Liver (tissue), 9 donors: ENCODE results near the gene MRGPRX4. TPM values are rescaled to one million over a fixed set of nuclear protein-coding genes. Genes with fewer than 3 reads are reported as not detected.
A peak's percentile ranks its signal among the peaks of the same experiment; 100 is the strongest.

Experiments used
- DNase-seq: peaks from one replicate; pipeline ENCODE4 v3.0.0-alpha.2; 2017; ENCODE audit warnings: low spot score
- H3K27ac ChIP-seq, 2 donors: one replicate each; pipeline ENCODE4 v1.7.0; 2013; ENCODE audit warnings: inconsistent platforms in 2 of 2, low read length in 2 of 2, control low read depth in 1 of 2, low read depth in 1 of 2, mild to moderate bottlenecking in 1 of 2
- H3K27me3 ChIP-seq, 4 donors: one replicate each; pipeline versions ENCODE4 v1.6.1 to v1.7.0; 2013; ENCODE audit warnings: low read length in 3 of 4, inconsistent platforms in 1 of 4, mild to moderate bottlenecking in 1 of 4, moderate library complexity in 1 of 4; ENCODE audit not compliant: control insufficient read depth in 4 of 4, insufficient read depth in 4 of 4
- H3K36me3 ChIP-seq, 4 donors: one replicate each; pipeline versions ENCODE4 v1.6.1 to v1.7.0; 2013; ENCODE audit warnings: low read length in 3 of 4, mild to moderate bottlenecking in 3 of 4, low read depth in 1 of 4, moderate library complexity in 1 of 4; ENCODE audit not compliant: control insufficient read depth in 4 of 4, insufficient read depth in 3 of 4
- H3K4me1 ChIP-seq, 4 donors: one replicate each; pipeline versions ENCODE4 v1.6.1 to v1.7.0; 2013; ENCODE audit warnings: low read length in 3 of 4, mild to moderate bottlenecking in 3 of 4, moderate library complexity in 1 of 4; ENCODE audit not compliant: control insufficient read depth in 4 of 4, insufficient read depth in 4 of 4
- H3K4me3 ChIP-seq, 3 donors: one replicate each; pipeline versions ENCODE4 v1.6.1 to v1.7.0; 2013; ENCODE audit warnings: low read length in 3 of 3, control low read depth in 1 of 3, low read depth in 1 of 3, mild to moderate bottlenecking in 1 of 3
- H3K9ac ChIP-seq, 2 donors: one replicate each; pipeline ENCODE4 v1.7.0; 2013; ENCODE audit warnings: low read length in 2 of 2, mild to moderate bottlenecking in 2 of 2, moderate library complexity in 2 of 2, control low read depth in 1 of 2, low read depth in 1 of 2
- H3K9me3 ChIP-seq, 4 donors: one replicate each; pipeline versions ENCODE4 v1.6.1 to v1.7.0; 2013; ENCODE audit warnings: low read length in 3 of 4; ENCODE audit not compliant: control insufficient read depth in 4 of 4
- ATF3 ChIP-seq: IDR thresholded peaks from 2 replicates; pipeline ENCODE4 v1.6.1; 2016; ENCODE audit warnings: antibody characterized with exemption
- EGR1 ChIP-seq, 2 donors: IDR thresholded peaks; 2 replicates each; pipeline ENCODE4 v1.6.1; 2016 to 2018; ENCODE audit warnings: antibody characterized with exemption in 2 of 2, low read depth in 2 of 2
- FOXA1 ChIP-seq: IDR thresholded peaks from 2 replicates; pipeline ENCODE4 v1.6.1; 2016; ENCODE audit warnings: antibody characterized with exemption
- FOXA2 ChIP-seq: IDR thresholded peaks from 2 replicates; pipeline ENCODE4 v1.6.1; 2016; ENCODE audit warnings: antibody characterized with exemption
- GABPA ChIP-seq, 2 donors: IDR thresholded peaks in 1 of 2; conservative IDR thresholded peaks in 1 of 2; 2 replicates each; pipeline ENCODE4 v1.6.1; 2016; ENCODE audit warnings: antibody characterized with exemption in 2 of 2, mild to moderate bottlenecking in 1 of 2, moderate library complexity in 1 of 2
- HNF4A ChIP-seq, 2 donors: conservative IDR thresholded peaks; 2 replicates each; pipeline ENCODE4 v1.6.1; 2016; ENCODE audit warnings: antibody characterized with exemption in 2 of 2, mild to moderate bottlenecking in 2 of 2
- HNF4G ChIP-seq: IDR thresholded peaks from 2 replicates; pipeline ENCODE4 v1.6.1; 2016; ENCODE audit warnings: antibody characterized with exemption
- JUND ChIP-seq, 2 donors: IDR thresholded peaks; 2 replicates each; pipeline ENCODE4 v1.6.1; 2016; ENCODE audit warnings: antibody characterized with exemption in 2 of 2
- MAX ChIP-seq: IDR thresholded peaks from 2 replicates; pipeline ENCODE4 v1.6.1; 2016; ENCODE audit warnings: antibody characterized with exemption
- NR2F2 ChIP-seq: IDR thresholded peaks from 2 replicates; pipeline ENCODE4 v1.6.1; 2016; ENCODE audit warnings: antibody characterized with exemption
- RAD21 ChIP-seq, 2 donors: IDR thresholded peaks; 2 replicates each; pipeline ENCODE4 v1.6.1; 2016; ENCODE audit warnings: antibody characterized with exemption in 2 of 2, mild to moderate bottlenecking in 2 of 2
- RXRA ChIP-seq, 2 donors: IDR thresholded peaks; 2 replicates each; pipeline ENCODE4 v1.6.1; 2017 to 2018; ENCODE audit warnings: antibody characterized with exemption in 2 of 2, mild to moderate bottlenecking in 1 of 2
- SP1 ChIP-seq: IDR thresholded peaks from 2 replicates; pipeline ENCODE4 v1.6.1; 2018; ENCODE audit warnings: antibody characterized with exemption, mild to moderate bottlenecking
- TAF1 ChIP-seq: conservative IDR thresholded peaks from 2 replicates; pipeline ENCODE4 v1.6.1; 2016; ENCODE audit warnings: antibody characterized with exemption, mild to moderate bottlenecking
- YY1 ChIP-seq: IDR thresholded peaks from 2 replicates; pipeline ENCODE4 v1.6.1; 2016; ENCODE audit warnings: antibody characterized with exemption, mild to moderate bottlenecking
- WGBS: extraction: QIAGEN DNeasy Blood & Tissue Kit; methylation state at CpG from one replicate; pipeline ENCODE4 v1.1.7; 2013; 5-methylcytosine and 5-hydroxymethylcytosine counted together
- polyA plus RNA-seq, 2 donors: library from polyadenylated mRNA; stranded (reverse) in 1 of 2; unstranded in 1 of 2; fragments of 200-250 nt in 1 of 2; fragments of >200 nt in 1 of 2; fragmentation: Nextera tagmentation in 1 of 2; extraction: Ambion mirVana in 1 of 2; gene quantifications; one replicate each; pipeline versions ENCODE4 v1.2.1 to v1.2.3, GENCODE V29; 2013 to 2015
- total RNA-seq, 2 donors: library from RNA; depleted of rRNA; stranded (reverse); fragments of >200 nt; gene quantifications; one replicate each; pipeline ENCODE4 v1.2.3, GENCODE V29; 2014
- TF ChIP-seq, protein P1 (sequence below): IDR thresholded peaks from 2 replicates; pipeline ENCODE4 v1.6.1; 2016; ENCODE audit warnings: antibody characterized with exemption
- TF ChIP-seq, protein P2 (sequence below): fragments of 150-350 bp; IDR thresholded peaks from 2 replicates; pipeline ENCODE4 v1.5.1; 2017; ENCODE audit warnings: improper control_type of control experiment, low read depth, low read length; ENCODE audit not compliant: missing input control
- TF ChIP-seq, protein P3 (sequence below): IDR thresholded peaks from 2 replicates; pipeline ENCODE4 v1.6.1; 2016; ENCODE audit warnings: antibody characterized with exemption, mild to moderate bottlenecking
- donor health status: healthy.
- donor health status: healthy.
- donor health status: healthy.
- donor health status: healthy.
- donor health status: healthy.

Gene MRGPRX4
- total and polyA plus RNA-seq, 4 donors, result not detected

DNA sequence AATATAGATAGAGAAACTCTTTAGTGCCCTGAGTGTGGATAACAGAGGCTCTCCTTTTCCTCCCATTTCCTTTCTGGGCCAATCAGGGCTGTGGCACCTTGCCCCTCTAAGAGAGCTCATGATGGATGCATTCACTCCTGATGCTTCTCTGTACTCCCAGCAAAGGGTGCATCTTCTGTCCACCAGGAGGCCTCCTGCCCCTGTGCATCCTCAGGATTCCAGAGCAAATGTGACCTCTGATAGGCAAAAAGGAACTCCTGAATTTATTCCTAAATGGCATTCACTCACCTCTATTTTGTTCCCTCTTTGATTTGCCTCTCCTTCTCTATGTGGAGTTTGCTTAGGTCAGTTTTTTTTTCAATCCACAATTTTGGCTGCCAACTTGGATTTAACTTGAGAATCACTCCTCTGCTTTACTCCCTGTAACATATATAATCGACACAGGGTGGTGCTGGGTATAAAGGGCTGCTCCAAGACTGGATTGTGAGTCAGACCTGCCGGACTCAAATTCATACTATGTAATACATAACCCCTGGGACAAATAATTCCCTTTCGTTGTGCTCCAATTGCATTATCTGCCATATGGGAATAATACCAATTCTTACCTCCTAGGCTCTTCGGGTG is 1.1 kb upstream of the MRGPRX4 start:
- no peaks in the 10 kb centered on the region for H3K27me3 ChIP-seq
- WGBS, result 76% methylated on average over 4 of the region's 4 CpGs
- H3K36me3 ChIP-seq, result no peaks in the 10 kb centered on the region
- no peaks in the 10 kb centered on the region for H3K9me3 ChIP-seq
- peak; percentile 38 for DNase-seq
- no peak overlapping the region for H3K9ac ChIP-seq
- no peaks in the 10 kb centered on the region for H3K4me1 ChIP-seq
- TF ChIP-seq YY1, result no peak
- TF ChIP-seq, protein P1, sequence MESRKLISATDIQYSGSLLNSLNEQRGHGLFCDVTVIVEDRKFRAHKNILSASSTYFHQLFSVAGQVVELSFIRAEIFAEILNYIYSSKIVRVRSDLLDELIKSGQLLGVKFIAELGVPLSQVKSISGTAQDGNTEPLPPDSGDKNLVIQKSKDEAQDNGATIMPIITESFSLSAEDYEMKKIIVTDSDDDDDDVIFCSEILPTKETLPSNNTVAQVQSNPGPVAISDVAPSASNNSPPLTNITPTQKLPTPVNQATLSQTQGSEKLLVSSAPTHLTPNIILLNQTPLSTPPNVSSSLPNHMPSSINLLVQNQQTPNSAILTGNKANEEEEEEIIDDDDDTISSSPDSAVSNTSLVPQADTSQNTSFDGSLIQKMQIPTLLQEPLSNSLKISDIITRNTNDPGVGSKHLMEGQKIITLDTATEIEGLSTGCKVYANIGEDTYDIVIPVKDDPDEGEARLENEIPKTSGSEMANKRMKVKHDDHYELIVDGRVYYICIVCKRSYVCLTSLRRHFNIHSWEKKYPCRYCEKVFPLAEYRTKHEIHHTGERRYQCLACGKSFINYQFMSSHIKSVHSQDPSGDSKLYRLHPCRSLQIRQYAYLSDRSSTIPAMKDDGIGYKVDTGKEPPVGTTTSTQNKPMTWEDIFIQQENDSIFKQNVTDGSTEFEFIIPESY, result no peak
- TF ChIP-seq GABPA (IDR thresholded peaks at IDR 0.05 in 1 of 2, conservative IDR thresholded peaks at IDR 0.05 in 1 of 2), result no peak
- peak in 1 of 2 donors; percentile 36 for TF ChIP-seq RXRA (IDR thresholded peaks at IDR 0.05)
- TF ChIP-seq ATF3, result no peak
- TF ChIP-seq NR2F2, result no peak
- TF ChIP-seq FOXA1, result no peak
- TF ChIP-seq TAF1, result no peak
- TF ChIP-seq EGR1 (IDR thresholded peaks at IDR 0.05; ENCODE audit: low read depth in 2 of 2), result no peak
- peak; percentile 14 to 30 for TF ChIP-seq HNF4A (conservative IDR thresholded peaks at IDR 0.05)
- peak; percentile 96 to 98 for TF ChIP-seq RAD21 (IDR thresholded peaks at IDR 0.05)
- no peak for TF ChIP-seq SP1
- TF ChIP-seq FOXA2, result no peak
- TF ChIP-seq, protein P2, sequence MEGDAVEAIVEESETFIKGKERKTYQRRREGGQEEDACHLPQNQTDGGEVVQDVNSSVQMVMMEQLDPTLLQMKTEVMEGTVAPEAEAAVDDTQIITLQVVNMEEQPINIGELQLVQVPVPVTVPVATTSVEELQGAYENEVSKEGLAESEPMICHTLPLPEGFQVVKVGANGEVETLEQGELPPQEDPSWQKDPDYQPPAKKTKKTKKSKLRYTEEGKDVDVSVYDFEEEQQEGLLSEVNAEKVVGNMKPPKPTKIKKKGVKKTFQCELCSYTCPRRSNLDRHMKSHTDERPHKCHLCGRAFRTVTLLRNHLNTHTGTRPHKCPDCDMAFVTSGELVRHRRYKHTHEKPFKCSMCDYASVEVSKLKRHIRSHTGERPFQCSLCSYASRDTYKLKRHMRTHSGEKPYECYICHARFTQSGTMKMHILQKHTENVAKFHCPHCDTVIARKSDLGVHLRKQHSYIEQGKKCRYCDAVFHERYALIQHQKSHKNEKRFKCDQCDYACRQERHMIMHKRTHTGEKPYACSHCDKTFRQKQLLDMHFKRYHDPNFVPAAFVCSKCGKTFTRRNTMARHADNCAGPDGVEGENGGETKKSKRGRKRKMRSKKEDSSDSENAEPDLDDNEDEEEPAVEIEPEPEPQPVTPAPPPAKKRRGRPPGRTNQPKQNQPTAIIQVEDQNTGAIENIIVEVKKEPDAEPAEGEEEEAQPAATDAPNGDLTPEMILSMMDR, result peak; percentile 75
- H3K27ac ChIP-seq, result no peak overlapping the region
- no peak overlapping the region for H3K4me3 ChIP-seq

- H3K9me3 ChIP-seq, result no peaks in the 10 kb centered on the region
- H3K27ac ChIP-seq, result no peak overlapping the region
- H3K4me3 ChIP-seq, result no peak overlapping the region
- H3K27me3 ChIP-seq, result no peaks in the 10 kb centered on the region
- no peaks in the 10 kb centered on the region for H3K36me3 ChIP-seq
- DNase-seq, result no peak
- WGBS, result 87% methylated on average over 28 of the region's 28 CpGs
- no peak overlapping the region for H3K9ac ChIP-seq
- no peaks in the 10 kb centered on the region for H3K4me1 ChIP-seq
- TF ChIP-seq HNF4G (no peak), RAD21 (IDR thresholded peaks at IDR 0.05) (no peak), TAF1 (no peak), JUND (IDR thresholded peaks at IDR 0.05) (no peak), EGR1 (IDR thresholded peaks at IDR 0.05; ENCODE audit: low read depth in 2 of 2) (no peak), FOXA2 (no peak), FOXA1 (no peak), YY1 (no peak), ATF3 (no peak), RXRA (IDR thresholded peaks at IDR 0.05) (no peak), MAX (no peak), NR2F2 (no peak)
- TF ChIP-seq, protein P3, sequence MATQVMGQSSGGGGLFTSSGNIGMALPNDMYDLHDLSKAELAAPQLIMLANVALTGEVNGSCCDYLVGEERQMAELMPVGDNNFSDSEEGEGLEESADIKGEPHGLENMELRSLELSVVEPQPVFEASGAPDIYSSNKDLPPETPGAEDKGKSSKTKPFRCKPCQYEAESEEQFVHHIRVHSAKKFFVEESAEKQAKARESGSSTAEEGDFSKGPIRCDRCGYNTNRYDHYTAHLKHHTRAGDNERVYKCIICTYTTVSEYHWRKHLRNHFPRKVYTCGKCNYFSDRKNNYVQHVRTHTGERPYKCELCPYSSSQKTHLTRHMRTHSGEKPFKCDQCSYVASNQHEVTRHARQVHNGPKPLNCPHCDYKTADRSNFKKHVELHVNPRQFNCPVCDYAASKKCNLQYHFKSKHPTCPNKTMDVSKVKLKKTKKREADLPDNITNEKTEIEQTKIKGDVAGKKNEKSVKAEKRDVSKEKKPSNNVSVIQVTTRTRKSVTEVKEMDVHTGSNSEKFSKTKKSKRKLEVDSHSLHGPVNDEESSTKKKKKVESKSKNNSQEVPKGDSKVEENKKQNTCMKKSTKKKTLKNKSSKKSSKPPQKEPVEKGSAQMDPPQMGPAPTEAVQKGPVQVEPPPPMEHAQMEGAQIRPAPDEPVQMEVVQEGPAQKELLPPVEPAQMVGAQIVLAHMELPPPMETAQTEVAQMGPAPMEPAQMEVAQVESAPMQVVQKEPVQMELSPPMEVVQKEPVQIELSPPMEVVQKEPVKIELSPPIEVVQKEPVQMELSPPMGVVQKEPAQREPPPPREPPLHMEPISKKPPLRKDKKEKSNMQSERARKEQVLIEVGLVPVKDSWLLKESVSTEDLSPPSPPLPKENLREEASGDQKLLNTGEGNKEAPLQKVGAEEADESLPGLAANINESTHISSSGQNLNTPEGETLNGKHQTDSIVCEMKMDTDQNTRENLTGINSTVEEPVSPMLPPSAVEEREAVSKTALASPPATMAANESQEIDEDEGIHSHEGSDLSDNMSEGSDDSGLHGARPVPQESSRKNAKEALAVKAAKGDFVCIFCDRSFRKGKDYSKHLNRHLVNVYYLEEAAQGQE, result no peak
- TF ChIP-seq, protein P2, result no peak
These were observed 709 bp downstream of the MRGPRX4 start for GRCh38 chr11:18173225-18173866.
